ENCODE results near the gene SRL. TPM values are rescaled to one million over a fixed set of nuclear protein-coding genes. Genes with fewer than 3 reads are reported as not detected.
"Not testable (repeated sequence)": the region's sequence is repeated elsewhere in the genome, so short reads cannot be mapped to it uniquely, and the experiment has no call there.

SRL gene
- total RNA-seq, 1 donor from 2014 or later, result 1.2 TPM

- no peak for DNase-seq (ENCODE audit: extremely low spot score, unreplicated experiment)
- H3K36me3 Mint-ChIP-seq, result no peaks in the 10 kb centered on the region
- peaks cover 10% of the 10 kb centered on the region for H3K4me1 Mint-ChIP-seq (ENCODE audit: unreplicated experiment)
- H3K27ac Mint-ChIP-seq, result no peak overlapping the region
- H3K4me3 Mint-ChIP-seq, result no peak overlapping the region
- no peaks in the 10 kb centered on the region for H3K27me3 Mint-ChIP-seq
- no peaks in the 10 kb centered on the region for H3K9me3 Mint-ChIP-seq
- TF ChIP-seq CTCF (conservative IDR thresholded peaks at IDR 0.05), result no peak
Measured at GRCh38 chr16:4166821-4167220, 75.1 kb downstream of the SRL start.

GRCh38 chr16:4160658-4161430, 81.0 kb downstream of the SRL start:
- Mint-ChIP-seq H3K27me3 (no peaks in the 10 kb centered on the region), H3K9me3 (no peaks in the 10 kb centered on the region), H3K4me1 (ENCODE audit: unreplicated experiment) (no peaks in the 10 kb centered on the region), H3K4me3 (no peak overlapping the region), H3K27ac (no peak overlapping the region), H3K36me3 (no peaks in the 10 kb centered on the region)
- DNase-seq (ENCODE audit: extremely low spot score, unreplicated experiment), result no peak
- no peak for TF ChIP-seq CTCF (conservative IDR thresholded peaks at IDR 0.05)

- no peaks in the 10 kb centered on the region for H3K9me3 Mint-ChIP-seq
- H3K27ac Mint-ChIP-seq, result no peak overlapping the region
- H3K27me3 Mint-ChIP-seq, result no peaks in the 10 kb centered on the region
- TF ChIP-seq CTCF (conservative IDR thresholded peaks at IDR 0.05), result no peak
- no peak for DNase-seq (ENCODE audit: extremely low spot score, unreplicated experiment)
- H3K36me3 Mint-ChIP-seq, result no peaks in the 10 kb centered on the region
- no peak overlapping the region for H3K4me3 Mint-ChIP-seq
- no peaks in the 10 kb centered on the region for H3K4me1 Mint-ChIP-seq (ENCODE audit: unreplicated experiment)
Measured at GRCh38 chr16:4159726-4160125, 82.2 kb downstream of the SRL start.

- H3K36me3 Mint-ChIP-seq, result no peaks in the 10 kb centered on the region
- H3K4me3 Mint-ChIP-seq, result no peak overlapping the region
- H3K9me3 Mint-ChIP-seq, result no peaks in the 10 kb centered on the region
- no peak for TF ChIP-seq CTCF (conservative IDR thresholded peaks at IDR 0.05)
- H3K4me1 Mint-ChIP-seq (ENCODE audit: unreplicated experiment), result no peaks in the 10 kb centered on the region
- no peak overlapping the region for H3K27ac Mint-ChIP-seq
- no peaks in the 10 kb centered on the region for H3K27me3 Mint-ChIP-seq
- no peak for DNase-seq (ENCODE audit: extremely low spot score, unreplicated experiment)
Measured at GRCh38 chr16:4158143-4159093, 83.5 kb downstream of the SRL start.

- TF ChIP-seq CTCF (conservative IDR thresholded peaks at IDR 0.05), result no peak
- Mint-ChIP-seq H3K9me3 (no peaks in the 10 kb centered on the region), H3K27me3 (no peaks in the 10 kb centered on the region), H3K4me3 (no peak overlapping the region), H3K27ac (no peak overlapping the region), H3K4me1 (ENCODE audit: unreplicated experiment) (peaks cover 2% of the 10 kb centered on the region), H3K36me3 (no peaks in the 10 kb centered on the region)
- DNase-seq (ENCODE audit: extremely low spot score, unreplicated experiment), result no peak
Measured at GRCh38 chr16:4157376-4157825, 84.5 kb downstream of the SRL start.

GRCh38 chr16:4156503-4156902, 85.4 kb downstream of the SRL start:
- not testable (repeated sequence) for DNase-seq (ENCODE audit: extremely low spot score, unreplicated experiment); H3K27ac Mint-ChIP-seq; H3K4me1 Mint-ChIP-seq (ENCODE audit: unreplicated experiment); H3K9me3 Mint-ChIP-seq; H3K4me3 Mint-ChIP-seq; H3K36me3 Mint-ChIP-seq; H3K27me3 Mint-ChIP-seq

- not testable (repeated sequence) for H3K36me3 Mint-ChIP-seq; H3K27ac Mint-ChIP-seq; H3K4me1 Mint-ChIP-seq (ENCODE audit: unreplicated experiment); H3K4me3 Mint-ChIP-seq; H3K9me3 Mint-ChIP-seq; DNase-seq (ENCODE audit: extremely low spot score, unreplicated experiment); H3K27me3 Mint-ChIP-seq
Measured at GRCh38 chr16:4153364-4153763, 88.5 kb downstream of the SRL start.

Data from type B pancreatic cell (in vitro differentiated cells).